ENCODE measurements around the gene RAI1.
A peak's percentile ranks its signal among the peaks of the same experiment; 100 is the strongest.
"Not testable (repeated sequence)": the region's sequence is repeated elsewhere in the genome, so short reads cannot be mapped to it uniquely, and the experiment has no call there.

The RAI1 gene

GRCh38 chr17:17808200-17808599 lies 126.9 kb downstream of the RAI1 start:
- not testable (repeated sequence) for DNase-seq

- no peak for DNase-seq
Measured at GRCh38 chr17:17808706-17809432, 127.6 kb downstream of the RAI1 start.

- DNase-seq = no peak
Measured at GRCh38 chr17:17809531-17810083, 128.3 kb downstream of the RAI1 start.

- no peak for DNase-seq
Measured at GRCh38 chr17:17810084-17810894, 129.0 kb downstream of the RAI1 start.

GRCh38 chr17:17810895-17811248 lies 129.6 kb downstream of the RAI1 start:
- no peak for DNase-seq

- no peak for DNase-seq
Measured at GRCh38 chr17:17811381-17812210, 130.3 kb downstream of the RAI1 start.

- DNase-seq = peak; percentile 12 to 71 (median 56)
Measured at GRCh38 chr17:17812211-17813054, 131.2 kb downstream of the RAI1 start.

GRCh38 chr17:17813055-17813724 lies 131.9 kb downstream of the RAI1 start:
- DNase-seq = no peak

- DNase-seq = no peak
Measured at GRCh38 chr17:17813725-17814095, 132.5 kb downstream of the RAI1 start.

- DNase-seq = no peak
Measured at GRCh38 chr17:17814162-17815061, 133.2 kb downstream of the RAI1 start.

GRCh38 chr17:17815062-17815406 lies 133.8 kb downstream of the RAI1 start:
- DNase-seq = no peak

GRCh38 chr17:17815436-17816200 lies 134.4 kb downstream of the RAI1 start:
- DNase-seq = no peak

- DNase-seq = no peak
Measured at GRCh38 chr17:17816240-17816814, 135.1 kb downstream of the RAI1 start.

GRCh38 chr17:17816831-17817551 lies 135.7 kb downstream of the RAI1 start:
- DNase-seq = no peak

- no peak for DNase-seq
Measured at GRCh38 chr17:17817552-17817947, 136.3 kb downstream of the RAI1 start.

GRCh38 chr17:17818088-17818526 lies 136.8 kb downstream of the RAI1 start:
- DNase-seq = no peak

- no peak for DNase-seq
Measured at GRCh38 chr17:17819111-17819510, 137.9 kb downstream of the RAI1 start.

GRCh38 chr17:17819561-17819995 lies 138.3 kb downstream of the RAI1 start:
- peak in 2 of 6 experiments; percentile 12 to 21 for DNase-seq

GRCh38 chr17:17820046-17820445 lies 138.8 kb downstream of the RAI1 start:
- no peak for DNase-seq
